Measurements from ENCODE around the gene MALT1. TPM values are rescaled to one million over a fixed set of nuclear protein-coding genes. Genes with fewer than 3 reads are reported as not detected.

The MALT1 gene
- total RNA-seq, 1 experiment from 2014 or later: 34.0 TPM

DNA sequence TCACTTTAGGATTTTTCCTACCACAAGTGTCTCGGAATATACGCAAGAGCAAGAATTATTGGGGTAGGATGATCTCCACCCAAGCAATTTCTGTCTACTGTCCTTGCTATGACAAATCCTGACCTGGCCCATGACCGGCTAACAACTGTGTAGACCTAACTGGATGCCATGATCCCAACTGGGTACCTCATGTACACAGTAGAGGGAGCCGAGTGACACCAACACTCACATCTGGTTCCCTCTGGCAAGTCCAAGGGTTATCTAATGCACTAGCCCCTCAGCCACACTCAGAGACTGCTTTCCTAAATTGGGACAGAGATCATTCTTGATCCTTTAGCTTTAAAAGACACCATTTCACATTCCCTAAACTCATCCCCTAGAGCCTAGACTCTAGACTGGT is 132.7 kb downstream of the MALT1 start:
- in situ Hi-C loops (cut with HindIII; ENCODE audit: low pct_unique_long_range_greater_than_20kb, low sequenced_read_pairs): no loop called here
- Histone ChIP-seq H3K36me3 (ENCODE audit: control insufficient read depth, insufficient read depth, low read length) (no peaks in the 10 kb centered on the region), H3K4me3 (ENCODE audit: low read depth in 2 of 2, low read length in 2 of 2) (no peak overlapping the region), H3K9me3 (ENCODE audit: control insufficient read depth, insufficient read depth, low read depth, low read length) (no peaks in the 10 kb centered on the region), H3K27me3 (ENCODE audit: control insufficient read depth, insufficient read depth, low read length) (no peaks in the 10 kb centered on the region), H3K4me1 (ENCODE audit: control insufficient read depth, insufficient read depth, low read length) (peaks cover 10% of the 10 kb centered on the region), H3K27ac (ENCODE audit: low read length) (peak overlapping the region; percentile 73; the same call in 1 of the 2 replicates)
- ChIA-PET POLR2A (no interaction called here), CTCF (no interaction called here)
- intact Hi-C loops (cut with micrococcal nuclease; ENCODE audit: unreplicated experiment): no loop called here
- ATAC-seq (no peak), DNase-seq (ENCODE audit: low read depth, low spot score) (no peak)
- TF ChIP-seq CTCF (IDR thresholded peaks at IDR 0.05) (no peak), TCF7L2 (IDR thresholded peaks at IDR 0.05; ENCODE audit: low read depth, low read length) (no peak)
- BruUV-seq (replicated peaks): no TSS peak

Other genes starting within 250 kb of the MALT1 start
- gene ALPK2, start 42.4 kb upstream of the MALT1 start, total RNA-seq (2021; ENCODE audit: unreplicated experiment): 0.15 TPM
- 49.8 TPM for gene ZNF532, start 193.4 kb downstream of the MALT1 start, total RNA-seq (2021; ENCODE audit: unreplicated experiment)